ENCODE measurements around the gene CDH13. TPM values are rescaled to one million over a fixed set of nuclear protein-coding genes. Genes with fewer than 3 reads are reported as not detected.

Gene CDH13
- total and polyA plus RNA-seq, 2 of the 8 experiments (the other 6 are each of a cell fraction or from before 2014, with no cell fraction given), result 2.3 to 2.4 TPM

- no peak for TF ChIP-seq E2F6 (IDR thresholded peaks at IDR 0.05)
- TF ChIP-seq TAF7 (optimal IDR thresholded peaks at IDR 0.05; ENCODE audit: borderline replicate concordance, low read depth, low read length), result no peak
- no peak for TF ChIP-seq ATF3 (IDR thresholded peaks at IDR 0.05; ENCODE audit: insufficient read depth, low read depth, low read length)
- no peak for TF ChIP-seq KDM5A (IDR thresholded peaks at IDR 0.05; ENCODE audit: low read length)
Measured at GRCh38 chr16:83653785-83654184, 1027.0 kb downstream of the CDH13 start (continued).
